NCI-H226 (cell line): Measurements from ENCODE around the gene GTSE1.
A peak's percentile ranks its signal among the peaks of the same experiment; 100 is the strongest.

Experiments used
- DNase-seq: peaks from one replicate; pipeline ENCODE4 v3.0.0-alpha.2; 2015

Gene GTSE1

GRCh38 chr22:46367707-46368191 is 71.1 kb downstream of the GTSE1 start:
- peak; percentile 17 for DNase-seq

GRCh38 chr22:46368422-46368821 is 71.8 kb downstream of the GTSE1 start:
- DNase-seq: no peak

- DNase-seq: no peak
Measured at GRCh38 chr22:46368871-46369715, 72.4 kb downstream of the GTSE1 start.

DNA sequence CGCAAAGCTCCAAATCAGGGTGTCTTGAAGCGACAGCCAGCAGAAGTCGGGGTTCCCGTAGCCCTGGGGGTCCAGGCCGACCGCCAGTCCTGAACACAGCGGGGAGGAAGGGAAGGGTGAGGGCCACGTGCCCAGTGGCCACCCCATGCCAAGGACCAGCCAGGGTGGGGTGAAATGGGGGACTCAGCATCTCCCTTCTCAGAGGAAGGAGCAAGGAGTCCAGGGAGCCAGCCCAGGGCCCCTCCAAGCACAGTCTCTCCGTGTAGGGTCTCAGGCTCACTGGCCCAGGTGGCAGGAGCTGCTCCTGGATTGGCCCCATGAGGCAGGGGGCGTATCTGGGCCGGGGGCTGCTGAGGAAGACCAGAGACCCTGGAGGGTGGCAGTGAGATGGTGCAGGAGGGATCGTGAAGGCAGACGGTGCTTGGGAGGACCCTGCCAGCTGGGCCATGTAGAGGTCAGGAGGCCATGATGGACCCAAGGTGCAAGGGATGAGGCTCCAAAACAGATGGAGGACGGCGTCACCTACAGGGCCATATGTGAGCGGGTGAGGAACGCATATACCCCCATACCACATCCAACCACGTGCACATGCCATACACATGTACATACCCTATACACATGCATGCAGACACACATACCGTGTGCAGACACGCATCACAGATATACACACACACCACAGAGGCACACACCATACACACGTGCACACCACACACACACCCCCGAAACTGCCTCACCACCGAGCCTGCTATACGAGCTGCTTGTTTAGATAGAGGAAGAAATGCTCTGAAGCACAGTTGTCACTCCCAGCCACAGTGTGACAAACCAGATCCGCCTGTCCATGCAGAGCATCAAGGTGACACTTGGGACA is 73.3 kb downstream of the GTSE1 start:
- DNase-seq: no peak

GRCh38 chr22:46370584-46371291 is 74.1 kb downstream of the GTSE1 start:
- DNase-seq: no peak

DNA sequence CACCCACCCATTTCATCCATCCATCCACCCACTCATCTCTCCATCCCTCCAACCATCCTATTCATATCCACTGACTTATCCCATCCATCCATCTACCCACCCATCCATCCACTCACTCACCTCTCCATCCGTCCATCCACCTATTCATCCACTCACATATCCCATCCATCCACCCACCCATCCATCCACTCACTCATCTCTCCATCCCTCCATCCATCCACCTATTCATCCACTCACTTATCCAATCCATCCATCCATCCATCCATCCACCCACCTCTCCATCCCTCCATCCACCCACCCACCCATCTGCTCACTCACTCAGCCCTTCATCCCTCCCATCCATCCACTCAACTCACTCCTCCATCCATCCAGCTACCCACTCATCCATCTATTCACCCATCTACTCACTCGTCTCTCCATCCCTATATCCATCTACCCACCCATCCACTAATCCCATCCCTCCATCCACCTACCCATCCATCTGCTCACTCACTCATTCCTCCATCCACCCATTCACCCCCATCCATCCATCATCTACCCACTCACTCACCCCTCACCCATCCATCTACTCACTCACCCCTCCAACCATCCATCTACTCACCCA is 75.1 kb downstream of the GTSE1 start:
- no peak for DNase-seq

GRCh38 chr22:46372686-46373085 is 76.0 kb downstream of the GTSE1 start:
- no peak for DNase-seq

DNA sequence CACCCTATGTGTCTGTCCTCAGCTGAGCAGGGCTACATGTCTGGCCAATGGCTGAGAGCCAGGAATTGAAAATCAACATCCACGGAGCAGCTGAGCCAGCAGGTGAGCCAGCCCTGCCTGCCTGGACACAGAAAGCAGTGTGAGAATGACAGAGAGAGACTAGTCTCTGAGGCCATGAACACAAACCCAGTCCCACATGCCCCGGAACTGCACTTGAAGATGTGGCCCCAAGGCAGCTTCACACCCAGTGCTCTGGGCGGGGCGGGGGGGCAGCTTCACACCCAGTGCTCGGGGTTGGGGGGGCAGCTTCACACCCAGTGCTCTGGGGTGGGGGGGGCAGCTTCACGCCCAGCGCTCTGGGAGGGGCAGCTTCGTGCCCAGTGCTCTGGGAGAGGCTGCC is 76.5 kb downstream of the GTSE1 start:
- DNase-seq: no peak

DNA sequence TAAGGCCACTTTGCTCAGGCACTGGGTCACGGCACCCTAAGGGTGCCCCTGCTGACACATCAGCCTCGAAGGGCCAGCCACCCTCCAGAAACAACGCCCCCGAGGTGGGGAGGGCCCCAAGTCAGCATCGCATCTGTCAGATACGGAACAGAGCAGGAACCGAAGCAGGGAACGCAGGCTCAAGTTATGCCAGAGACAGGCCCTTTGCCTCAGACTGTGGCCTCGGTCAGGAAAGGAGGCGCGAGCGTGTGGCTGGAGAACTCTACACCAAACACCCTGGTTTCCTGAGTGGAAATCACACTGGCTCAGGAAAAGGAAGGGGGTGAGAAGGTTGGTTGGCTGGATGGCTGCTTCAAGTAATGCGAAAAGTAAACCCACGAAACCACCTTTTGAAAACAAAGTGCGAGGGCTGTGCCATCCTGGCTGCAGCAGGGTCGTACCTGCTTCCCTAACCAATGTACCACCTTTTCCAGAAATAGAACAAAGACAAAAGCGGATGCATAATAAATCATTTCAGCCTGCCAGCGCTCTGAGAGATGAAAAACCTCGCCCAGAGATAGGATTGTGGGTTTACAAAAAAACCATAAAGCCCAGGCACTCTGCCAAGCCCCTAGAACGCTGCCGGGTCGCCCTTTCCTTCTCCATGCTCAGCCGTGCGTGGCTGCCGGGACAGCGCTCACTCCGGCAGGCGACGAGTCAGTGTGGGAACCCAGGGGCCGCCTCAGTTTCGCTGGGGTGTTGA is 77.4 kb downstream of the GTSE1 start:
- no peak for DNase-seq

DNA sequence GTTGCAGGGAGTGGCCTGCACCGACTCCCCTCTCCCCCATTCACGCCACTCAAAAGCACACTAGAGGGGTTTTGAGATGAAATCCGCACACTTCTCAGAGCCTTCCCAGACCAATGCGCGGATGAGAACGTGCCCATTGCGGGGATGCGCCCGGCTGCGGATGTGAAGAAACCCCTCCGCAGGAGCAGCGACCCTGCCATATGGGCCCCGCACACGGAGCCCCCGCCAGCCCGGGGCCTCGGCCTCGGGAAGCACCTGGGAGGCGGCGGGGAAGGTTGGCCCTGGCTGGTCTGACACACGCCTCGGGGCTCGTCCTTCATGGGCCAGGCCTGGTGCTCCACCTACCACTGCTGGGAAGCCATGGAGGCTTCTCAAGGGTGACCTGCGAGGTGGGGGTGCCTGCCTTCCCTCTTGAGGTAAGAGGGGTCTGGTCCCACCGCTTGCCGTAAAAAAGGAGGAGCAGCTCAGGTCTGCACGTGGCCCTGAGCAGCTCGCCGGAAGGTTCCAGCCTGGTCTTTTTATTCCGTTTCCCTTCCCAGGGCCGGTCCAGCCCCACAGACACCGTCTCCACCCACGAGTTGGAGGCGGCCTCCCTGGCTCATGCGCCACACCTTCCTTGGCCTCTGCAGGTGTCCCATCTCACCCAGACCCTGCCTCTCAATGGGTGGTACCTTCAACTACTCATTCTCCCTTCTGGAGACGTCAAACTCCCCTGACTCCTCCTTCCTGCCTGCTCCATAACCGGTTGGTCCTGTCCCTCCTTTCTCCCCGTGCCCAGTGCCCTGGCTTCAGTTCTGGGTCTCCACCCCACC is 78.2 kb downstream of the GTSE1 start:
- no peak for DNase-seq

GRCh38 chr22:46376111-46376510 is 79.4 kb downstream of the GTSE1 start:
- no peak for DNase-seq

GRCh38 chr22:46376908-46377524 is 80.3 kb downstream of the GTSE1 start:
- no peak for DNase-seq

DNA sequence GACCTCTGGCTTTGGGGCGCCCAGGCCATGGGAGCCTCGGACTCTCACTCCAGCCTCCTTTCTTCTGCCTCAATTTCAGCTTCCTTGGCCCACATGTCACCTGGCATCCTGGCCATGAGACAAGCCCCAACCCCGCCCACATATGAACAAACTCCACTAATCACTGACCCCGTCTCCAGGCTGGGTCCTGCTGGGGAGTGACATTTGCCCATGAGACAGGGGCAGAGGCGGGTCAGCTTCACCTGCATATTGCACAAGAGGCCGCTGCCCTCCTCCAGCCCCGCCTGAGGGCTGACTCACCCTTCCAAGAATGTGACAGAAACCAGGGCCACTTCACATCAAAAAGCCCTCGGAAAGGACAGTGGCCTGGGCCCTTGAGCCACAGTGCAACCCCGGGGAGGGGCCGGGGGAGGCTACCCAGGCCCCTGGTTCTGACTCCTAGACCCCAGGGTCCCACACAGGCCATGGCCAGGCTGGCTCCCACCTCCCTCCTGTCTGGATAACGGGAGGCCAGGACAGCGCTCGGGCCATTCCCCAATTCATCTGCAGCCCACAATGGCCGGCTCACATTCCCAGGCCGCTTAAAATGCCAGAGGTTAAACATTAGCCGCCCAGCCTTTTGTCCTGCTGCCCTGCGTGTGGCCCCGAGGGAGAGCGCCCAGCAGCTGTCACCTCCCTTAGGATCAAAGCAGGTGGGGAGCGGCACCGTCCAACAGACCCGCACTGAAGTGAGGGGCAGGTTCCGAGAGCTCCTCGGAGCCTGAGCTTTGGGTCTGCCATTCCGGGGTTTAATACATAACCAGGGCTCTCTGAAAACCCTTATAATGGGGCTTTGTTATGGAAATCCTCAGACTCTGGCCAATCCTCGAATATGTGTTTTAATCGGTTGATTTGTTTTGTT is 81.1 kb downstream of the GTSE1 start:
- no peak for DNase-seq

DNA sequence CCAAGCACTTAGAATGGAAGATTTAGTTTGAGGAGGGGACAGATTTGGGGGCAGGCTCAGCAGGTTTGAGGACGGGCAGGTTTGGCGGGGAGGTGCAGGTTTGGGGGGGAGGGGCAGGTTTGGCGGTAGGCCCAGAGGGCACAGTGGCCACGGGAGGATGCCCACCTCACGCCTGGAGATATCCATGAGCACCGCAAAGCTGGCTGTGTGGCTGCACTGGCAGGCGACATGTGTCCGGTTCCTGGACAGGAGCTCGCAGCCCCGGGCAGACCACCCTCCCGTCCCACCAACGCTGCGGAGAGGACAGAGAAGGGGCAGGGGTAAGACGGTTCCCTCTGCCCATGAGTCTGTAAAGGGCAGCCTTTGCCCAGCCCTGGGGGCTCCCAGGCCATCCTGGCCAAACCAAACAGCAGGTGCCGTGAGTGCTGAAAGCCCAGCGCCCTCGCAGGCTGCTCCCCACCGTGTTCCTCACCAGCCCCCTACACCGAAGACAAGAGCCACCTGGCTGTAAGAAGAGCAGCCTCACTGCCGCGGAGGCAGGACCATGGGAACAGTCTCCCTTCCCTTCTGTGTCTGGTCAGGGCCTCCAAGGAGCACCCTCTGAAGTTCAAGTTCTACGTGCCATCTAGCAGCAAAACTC is 81.9 kb downstream of the GTSE1 start:
- no peak for DNase-seq

GRCh38 chr22:46379066-46379930 is 82.6 kb downstream of the GTSE1 start:
- no peak for DNase-seq

GRCh38 chr22:46380069-46380468 is 83.4 kb downstream of the GTSE1 start:
- DNase-seq: no peak
